ENCODE measurements around the gene PSMB11.

Gene PSMB11

GRCh38 chr14:23060536-23061260 is 18.7 kb downstream of the PSMB11 start:
- DNase-seq: no peak

GRCh38 chr14:23062002-23062401 is 20.0 kb downstream of the PSMB11 start:
- DNase-seq: no peak

DNA sequence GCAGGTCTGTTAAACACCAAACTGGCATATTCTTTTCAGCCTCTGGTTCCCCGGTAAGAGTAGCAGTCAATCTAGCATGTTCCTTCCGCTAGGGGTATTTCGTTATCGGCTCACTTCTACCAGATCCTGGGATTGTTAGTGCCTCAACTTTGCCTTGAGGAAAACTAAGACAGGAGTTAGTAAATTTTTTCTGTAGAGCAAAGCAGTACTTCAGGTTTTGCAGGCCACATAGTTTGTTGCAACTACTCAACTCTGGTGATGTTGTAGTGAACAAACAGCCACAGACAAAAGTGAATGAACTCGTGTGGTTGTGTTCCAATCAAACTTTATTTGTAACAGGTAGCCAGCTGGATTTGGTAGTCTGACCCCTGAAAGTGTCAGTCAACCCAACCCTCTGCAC is 21.6 kb downstream of the PSMB11 start:
- DNase-seq: no peak

- no peak for DNase-seq
Measured at GRCh38 chr14:23066368-23066767, 24.4 kb downstream of the PSMB11 start.

- no peak for DNase-seq
Measured at GRCh38 chr14:23066855-23067744, 25.1 kb downstream of the PSMB11 start.

DNA sequence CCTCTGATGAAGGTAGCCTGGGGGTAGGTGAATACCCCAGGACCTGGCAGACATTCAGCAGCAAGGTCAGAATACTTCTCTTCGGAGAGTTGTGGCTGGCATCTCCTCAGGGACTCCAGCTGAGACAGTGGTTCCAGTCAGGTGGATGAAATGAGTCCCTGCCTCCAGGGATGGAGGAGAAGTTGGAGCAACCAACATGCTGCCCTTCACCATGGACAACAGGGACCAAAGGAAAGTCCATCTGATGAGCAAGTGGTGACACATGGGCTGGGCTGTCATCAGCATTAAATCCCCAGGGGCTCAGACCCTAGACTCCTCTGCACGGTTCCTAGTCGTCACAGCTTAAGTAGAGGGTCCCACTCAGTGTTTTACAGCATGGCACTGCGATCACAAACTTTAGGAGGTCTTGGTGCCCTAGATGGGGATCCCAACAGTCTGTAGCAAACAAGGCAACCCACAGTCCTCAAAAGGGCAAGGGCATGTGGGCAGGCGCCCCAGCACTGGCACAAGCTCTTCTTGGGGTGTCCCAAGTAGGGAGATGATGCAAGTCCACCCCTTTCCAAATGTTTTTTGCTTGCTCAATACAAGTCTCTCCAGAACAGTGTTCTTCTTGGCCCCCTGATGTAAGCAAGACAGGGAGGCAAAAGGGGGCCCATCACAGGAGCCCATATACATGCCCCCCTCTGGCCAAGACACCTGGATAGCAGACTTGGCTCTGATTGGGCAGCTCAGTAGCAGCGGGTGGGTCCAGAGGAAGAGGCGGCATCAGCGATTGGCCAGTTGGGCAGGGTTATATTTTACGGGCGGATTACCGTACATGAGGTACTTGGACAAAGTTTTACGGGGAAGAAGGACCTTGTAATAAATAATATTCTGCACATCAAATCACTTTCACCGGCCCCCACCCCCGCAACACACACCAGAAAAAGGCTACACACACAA is 26.1 kb downstream of the PSMB11 start:
- DNase-seq: no peak

- DNase-seq: no peak
Measured at GRCh38 chr14:23068789-23069412, 26.9 kb downstream of the PSMB11 start.

- DNase-seq: no peak
Measured at GRCh38 chr14:23069413-23069806, 27.4 kb downstream of the PSMB11 start.

DNA sequence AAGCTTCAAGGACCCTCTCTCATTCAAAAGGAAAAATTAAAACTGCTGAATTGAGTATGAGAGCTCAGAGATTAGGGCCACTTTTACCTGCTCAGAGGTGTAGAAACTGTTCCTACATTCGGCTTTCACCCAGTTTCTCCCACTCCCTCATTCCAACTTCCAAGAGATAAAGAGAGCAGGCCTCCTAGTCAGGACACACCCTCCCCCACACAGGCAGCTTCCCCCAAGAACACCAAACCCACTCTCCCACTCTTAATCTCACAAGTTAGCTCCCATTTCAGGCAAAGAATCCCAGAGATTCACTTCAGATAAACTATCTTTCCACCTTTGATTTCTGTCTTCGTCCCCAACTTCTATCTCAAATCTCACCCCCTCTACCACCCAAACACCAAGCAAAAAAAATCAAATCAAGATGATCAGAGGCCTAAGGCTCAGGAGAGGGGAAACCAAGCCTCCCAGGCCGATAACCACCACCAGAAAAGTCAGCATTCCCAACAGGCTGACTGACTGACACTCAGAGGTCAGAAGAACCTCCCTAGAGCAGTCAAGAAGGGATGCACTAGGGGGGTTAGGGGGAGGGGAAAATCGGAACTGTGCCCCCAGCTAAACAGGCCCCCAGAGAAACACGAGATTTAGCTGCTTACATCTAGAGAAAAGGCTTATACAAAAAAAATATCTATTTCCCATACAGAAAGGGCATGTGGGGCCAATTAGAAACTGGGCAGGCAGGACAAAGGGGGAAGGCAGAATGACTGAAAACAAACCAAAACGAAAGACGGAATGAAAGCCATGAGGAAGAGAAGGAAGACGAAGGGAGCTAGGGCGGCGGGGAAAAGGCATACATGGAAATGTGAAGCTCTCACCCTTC is 28.5 kb downstream of the PSMB11 start:
- no peak for DNase-seq

DNA sequence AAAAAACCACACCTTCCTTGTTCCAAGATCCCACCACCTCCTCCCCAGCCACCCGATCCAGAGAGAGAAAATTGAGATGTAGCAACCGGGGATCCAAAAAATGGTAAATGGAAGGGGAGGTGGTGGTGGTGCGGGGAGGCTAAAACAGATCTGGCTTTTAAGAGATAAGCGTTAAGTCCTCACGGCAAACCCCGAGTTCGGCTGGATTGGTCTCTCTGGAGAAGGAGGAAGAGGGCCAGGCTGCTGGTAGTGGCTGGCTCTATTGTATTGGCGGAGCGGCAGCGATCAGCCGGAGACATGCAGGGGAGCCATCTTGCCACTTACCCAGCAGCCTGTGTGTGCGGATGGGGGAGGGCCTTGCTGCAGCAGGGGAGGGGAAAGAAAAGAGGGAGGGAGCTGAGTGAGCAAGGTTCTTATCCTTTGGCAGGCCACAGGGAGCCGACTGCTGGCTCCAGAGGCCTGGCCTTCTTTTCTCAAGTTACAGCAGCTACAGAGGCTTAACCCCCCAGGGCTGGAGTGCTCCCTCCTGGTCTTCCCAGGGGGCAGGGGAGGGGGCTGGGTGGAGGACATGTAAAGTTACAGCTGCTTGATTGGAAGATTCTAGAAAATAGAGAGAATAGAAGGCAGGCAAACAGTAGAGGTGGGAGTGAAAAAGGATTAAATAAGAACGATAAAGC is 29.4 kb downstream of the PSMB11 start:
- DNase-seq: no peak

GRCh38 chr14:23071921-23072539 is 30.0 kb downstream of the PSMB11 start:
- no peak for DNase-seq

DNA sequence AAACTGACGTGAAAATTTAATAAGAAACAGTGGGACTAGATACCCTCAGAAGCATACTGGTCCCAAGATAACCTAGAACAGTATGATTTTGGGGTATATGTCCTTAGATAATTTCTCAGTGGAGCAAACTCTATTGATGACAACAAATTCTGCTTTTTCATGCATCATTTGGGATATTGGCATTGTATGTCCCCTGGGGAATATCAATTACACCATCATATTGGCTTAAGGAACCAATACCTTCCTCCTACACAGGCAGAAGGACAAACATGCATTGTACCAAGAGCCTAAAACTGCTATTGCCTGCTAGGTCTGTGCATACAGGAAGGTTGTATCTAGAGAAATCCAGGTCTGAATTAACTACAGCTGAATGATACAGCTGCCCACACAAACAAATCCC is 32.9 kb downstream of the PSMB11 start:
- no peak for DNase-seq

DNA sequence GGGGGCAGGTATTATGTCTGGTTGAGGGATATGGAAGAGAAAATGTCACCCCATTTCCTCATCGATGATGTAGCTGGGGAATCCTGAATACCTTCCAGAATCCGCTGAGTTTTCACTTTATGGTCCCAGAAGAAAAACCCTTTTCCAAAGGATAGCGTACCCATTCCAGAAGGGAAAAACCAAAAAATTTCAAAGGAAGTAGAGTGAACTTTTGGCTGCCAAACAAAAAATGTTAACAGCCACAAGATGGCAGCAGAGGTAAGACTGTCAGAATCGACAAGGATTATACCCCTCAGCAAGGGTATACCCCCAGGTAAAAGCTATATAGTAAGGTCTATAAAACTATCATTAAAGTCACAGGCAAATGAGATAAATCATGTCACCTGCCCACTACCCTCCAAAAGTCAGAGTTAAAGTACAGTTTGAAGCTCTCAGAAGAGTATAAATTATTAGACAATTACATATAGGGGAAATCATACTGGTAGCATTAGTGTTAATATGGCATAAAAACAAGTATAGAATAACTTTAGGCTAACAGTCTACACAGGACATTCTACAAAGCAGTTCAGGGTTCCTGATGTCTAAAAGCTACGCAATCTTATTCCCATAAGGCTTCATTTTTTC is 34.9 kb downstream of the PSMB11 start:
- no peak for DNase-seq

DNA sequence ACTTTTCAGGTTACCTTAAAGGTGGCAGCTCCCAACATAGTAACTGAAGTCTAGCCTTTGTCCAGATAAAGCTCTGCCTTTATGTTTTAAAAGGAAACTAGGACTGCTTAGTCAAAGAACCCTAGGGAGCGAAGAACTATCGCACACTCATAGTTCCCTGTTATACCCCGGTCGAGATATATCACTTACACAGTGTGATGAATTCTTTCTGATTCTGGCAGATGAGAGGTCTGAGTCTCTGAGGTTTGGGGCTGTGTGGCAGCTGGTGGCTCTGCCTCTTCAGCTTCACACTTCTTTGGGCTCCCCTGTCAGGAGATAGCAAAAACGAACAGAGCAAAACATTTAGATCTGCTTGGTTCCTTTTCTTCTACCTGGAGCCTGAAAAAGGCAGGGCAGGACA is 36.0 kb downstream of the PSMB11 start:
- DNase-seq: no peak

DNA sequence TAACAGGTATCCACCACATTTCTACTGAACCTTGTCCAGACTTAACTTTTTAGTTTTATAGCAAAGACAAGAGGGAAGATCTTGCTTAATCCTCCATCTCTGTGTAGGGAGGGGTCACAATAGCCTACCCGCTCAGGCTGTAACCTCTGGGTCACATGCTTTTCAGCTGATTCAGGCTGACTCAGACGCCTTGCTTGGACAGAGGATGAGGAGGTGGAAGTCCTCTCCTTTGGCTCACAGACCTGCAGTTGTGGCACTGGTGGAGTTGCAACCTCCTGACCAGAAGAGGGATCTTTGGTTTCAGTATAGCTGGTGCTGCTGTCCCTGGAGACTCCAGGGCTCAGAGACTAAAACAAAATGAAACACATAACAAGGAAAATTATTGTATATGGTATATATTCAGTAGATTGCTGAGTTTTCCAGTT is 36.7 kb downstream of the PSMB11 start:
- no peak for DNase-seq

GRCh38 chr14:23079716-23080115 is 37.7 kb downstream of the PSMB11 start:
- no peak for DNase-seq

GRCh38 chr14:23080474-23080873 is 38.5 kb downstream of the PSMB11 start:
- no peak for DNase-seq

- no peak for DNase-seq
Measured at GRCh38 chr14:23085458-23085857, 43.4 kb downstream of the PSMB11 start.

- no peak for DNase-seq
Measured at GRCh38 chr14:23086565-23086964, 44.6 kb downstream of the PSMB11 start.

Measured in NCI-H187 treated with DMSO at 0.1 percent for 48 hours (cell line).